Adrenal gland (tissue), 12 donors: Measurements from ENCODE around the gene B3GNT4. TPM values are rescaled to one million over a fixed set of nuclear protein-coding genes. Genes with fewer than 3 reads are reported as not detected.
"Not testable (repeated sequence)": the region's sequence is repeated elsewhere in the genome, so short reads cannot be mapped to it uniquely, and the experiment has no call there.

Experiments
- DNase-seq, 7 donors: peaks; one replicate each; pipeline ENCODE4 v3.0.0-alpha.2; 2019 to 2020
- H3K27ac ChIP-seq, 5 donors: fragments of 200-600 bp; sonication (generic) in 4 of 5; 1 replicate in 3 of 5; 2 replicates in 2 of 5; pipeline versions ENCODE4 v1.5.1 to v1.8.0; 2016 to 2020; ENCODE audit warnings: mild to moderate bottlenecking in 1 of 5
- H3K27me3 ChIP-seq: fragments of 200-600 bp; 2 replicates; pipeline ENCODE4 v1.8.0; 2021
- H3K36me3 ChIP-seq, 2 donors: fragments of 200-600 bp; replicated peaks in 1 of 2; 1 replicate in 1 of 2; 2 replicates in 1 of 2; pipeline versions ENCODE4 v1.5.1 to v1.8.0; 2018 to 2022
- H3K4me1 ChIP-seq, 2 donors: fragments of 200-600 bp; replicated peaks in 1 of 2; 1 replicate in 1 of 2; 2 replicates in 1 of 2; pipeline versions ENCODE4 v1.5.1 to v1.8.0; 2018 to 2021
- H3K4me3 ChIP-seq, 4 donors: fragments of 200-600 bp; sonication (generic) in 3 of 4; one replicate each; pipeline ENCODE4 v1.5.1; 2016 to 2018
- H3K9me3 ChIP-seq, 3 donors: fragments of 200-600 bp; sonication (generic) in 1 of 3; replicated peaks in 1 of 3; 1 replicate in 2 of 3; 2 replicates in 1 of 3; pipeline versions ENCODE4 v1.5.1 to v1.8.0; 2016 to 2021
- POLR2A ChIP-seq, 2 donors: fragments of 450-650 bp; IDR thresholded peaks; one replicate each; pipeline ENCODE4 v1.6.1; 2017; ENCODE audit warnings: antibody characterized with exemption in 2 of 2, mild to moderate bottlenecking in 2 of 2, moderate library complexity in 1 of 2
- WGBS, 4 donors: extraction: QIAGEN DNeasy Blood & Tissue Kit in 2 of 4; methylation state at CpG; one replicate each; pipeline versions ENCODE4 v1.1.5 to v1.1.7; 2013 to 2017; 5-methylcytosine and 5-hydroxymethylcytosine counted together
- intact Hi-C, 2 donors: fragments of 100-400 bp; cut with DNase I; formaldehyde crosslinking; loops; one replicate each; pipeline versions ENCODE4 v1.14.1 to v1.15.0; 2022 to 2023
- polyA plus RNA-seq, 3 donors: library from polyadenylated mRNA; stranded (reverse); fragments of 200-250 nt in 2 of 3; fragments of 350-450 nt in 1 of 3; fragmentation: Illumina TruSeq in 1 of 3; extraction: RNeasy Lipid Tissue Mini Kit (QIAGEN cat#74804) in 1 of 3; gene quantifications; one replicate each; pipeline ENCODE4 v1.2.3, GENCODE V29; 2013 to 2014
- total RNA-seq, 9 donors: library from RNA; depleted of rRNA in 4 of 9; stranded (reverse); fragments of >200 nt in 4 of 9; fragments of 120-200 nt in 1 of 9; fragmentation: NEBNext Ultra II Directional in 1 of 9; extraction: Animal tissue kit (Norgen Biotek cat#: 25700) in 1 of 9; gene quantifications; one replicate each; pipeline versions ENCODE4 v1.1.0 to v1.2.4, GENCODE V29; 2013 to 2023
- TF ChIP-seq, protein P1 (sequence below), 6 experiments: fragments of 450-650 bp in 4 of 6; fragments of 200-600 bp in 2 of 6; sonication (generic) in 1 of 6; IDR thresholded peaks; 1 replicate in 5 of 6; 2 replicates in 1 of 6; pipeline versions ENCODE4 v1.5.1 to v1.8.0; 2016 to 2021; ENCODE audit warnings: antibody characterized with exemption in 6 of 6, mild to moderate bottlenecking in 2 of 6, moderate library complexity in 1 of 6
- donor health status: healthy with polysubstance abuse.
- donor health status: Bipolar disorder and iron deficiency.
- donor health status: DM: yes; HTN: yes; CAD: no.
- donor health status: DM: no; HTN: no; CAD: no.
- donor health status: DM: no; HTN: no; CAD: no.
- donor health status: DM: yes; HTN: yes; CAD: no.

The B3GNT4 gene
- total and polyA plus RNA-seq, 12 donors: 0.17 to 4.0 (median 1.0) TPM; not detected in 5

DNA sequence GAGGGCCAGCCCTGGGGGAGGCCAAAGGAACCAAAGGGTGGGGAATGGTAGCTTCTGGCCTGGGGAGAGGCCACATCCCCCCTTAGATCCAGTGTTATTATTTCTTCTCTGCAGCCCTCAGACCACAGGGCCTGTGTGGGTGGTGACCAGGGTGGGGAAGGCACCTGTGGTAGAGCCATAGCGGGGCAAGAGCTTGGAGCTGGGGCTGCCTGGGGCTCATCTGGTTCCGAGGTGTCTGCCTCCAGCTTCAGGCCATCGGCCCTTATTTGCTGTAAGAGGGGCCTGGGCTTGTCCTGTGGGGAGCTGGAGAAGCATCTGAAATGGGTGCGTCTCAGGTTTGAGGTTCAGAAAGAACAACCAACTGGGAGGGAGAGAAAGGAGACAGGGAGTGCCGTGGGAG is 2.1 kb upstream of the B3GNT4 start:
- intact Hi-C loops: no loop called here
- 82 to 87% (median 87%) methylated on average over 5 of the region's 5 CpGs for WGBS, 4 donors
- H3K27ac ChIP-seq: no peak overlapping the region
- H3K4me1 ChIP-seq: peaks cover 8% of the 10 kb centered on the region in 2 donors
- no peaks in the 10 kb centered on the region for H3K36me3 ChIP-seq
- peaks cover 29% of the 10 kb centered on the region for H3K27me3 ChIP-seq
- no peaks in the 10 kb centered on the region for H3K9me3 ChIP-seq
- no peak overlapping the region for H3K4me3 ChIP-seq
- no peak for DNase-seq
- TF ChIP-seq, protein P1, sequence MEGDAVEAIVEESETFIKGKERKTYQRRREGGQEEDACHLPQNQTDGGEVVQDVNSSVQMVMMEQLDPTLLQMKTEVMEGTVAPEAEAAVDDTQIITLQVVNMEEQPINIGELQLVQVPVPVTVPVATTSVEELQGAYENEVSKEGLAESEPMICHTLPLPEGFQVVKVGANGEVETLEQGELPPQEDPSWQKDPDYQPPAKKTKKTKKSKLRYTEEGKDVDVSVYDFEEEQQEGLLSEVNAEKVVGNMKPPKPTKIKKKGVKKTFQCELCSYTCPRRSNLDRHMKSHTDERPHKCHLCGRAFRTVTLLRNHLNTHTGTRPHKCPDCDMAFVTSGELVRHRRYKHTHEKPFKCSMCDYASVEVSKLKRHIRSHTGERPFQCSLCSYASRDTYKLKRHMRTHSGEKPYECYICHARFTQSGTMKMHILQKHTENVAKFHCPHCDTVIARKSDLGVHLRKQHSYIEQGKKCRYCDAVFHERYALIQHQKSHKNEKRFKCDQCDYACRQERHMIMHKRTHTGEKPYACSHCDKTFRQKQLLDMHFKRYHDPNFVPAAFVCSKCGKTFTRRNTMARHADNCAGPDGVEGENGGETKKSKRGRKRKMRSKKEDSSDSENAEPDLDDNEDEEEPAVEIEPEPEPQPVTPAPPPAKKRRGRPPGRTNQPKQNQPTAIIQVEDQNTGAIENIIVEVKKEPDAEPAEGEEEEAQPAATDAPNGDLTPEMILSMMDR (IDR thresholded peaks at IDR 0.05): no peak
- TF ChIP-seq POLR2A (IDR thresholded peaks at IDR 0.05): no peak

DNA sequence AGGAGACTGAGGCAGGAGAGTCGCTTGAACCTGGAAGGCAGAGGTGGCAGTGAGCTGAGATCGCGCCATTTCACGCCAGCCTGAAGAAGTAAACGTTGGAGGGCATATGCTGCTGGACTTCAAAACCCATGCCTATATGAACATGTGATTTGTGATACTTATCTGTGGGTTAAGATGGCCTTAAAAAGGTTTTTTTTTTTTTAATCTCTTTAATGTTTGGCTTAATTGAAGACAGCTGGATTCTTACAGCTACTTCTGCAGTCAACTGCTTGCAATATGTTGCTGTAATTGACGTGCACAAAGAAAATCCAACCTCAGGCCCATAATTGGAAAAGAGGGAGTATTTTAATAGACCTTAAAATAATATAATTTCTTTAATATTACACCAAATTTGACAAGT is 1.5 kb upstream of the B3GNT4 start:
- no peak for DNase-seq

DNA sequence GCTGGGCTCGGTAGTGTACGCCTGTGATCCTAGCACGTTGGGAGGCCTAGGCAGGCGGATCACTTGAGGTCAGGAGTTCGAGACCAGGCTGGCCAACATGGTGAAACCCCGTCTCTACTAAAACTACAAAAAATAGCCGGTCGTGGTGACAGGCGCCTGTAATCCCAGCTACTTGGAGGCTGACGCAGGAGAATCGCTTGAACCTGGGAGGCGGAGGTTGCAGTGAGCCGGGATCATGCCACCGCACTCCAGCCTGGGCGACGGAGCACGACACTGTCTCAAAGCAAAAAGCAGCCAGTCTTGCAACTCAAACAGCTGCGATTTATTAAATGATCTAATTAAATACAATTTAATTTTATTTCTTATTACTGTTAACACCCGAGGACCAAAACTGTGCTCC is 698 bp upstream of the B3GNT4 start:
- intact Hi-C loops, H3K4me1 ChIP-seq, H3K27ac ChIP-seq, H3K9me3 ChIP-seq, DNase-seq: not testable (repeated sequence)
- H3K4me3 ChIP-seq: peak overlapping the region in 2 of 4 donors; percentile 29 to 79
- H3K36me3 ChIP-seq: peaks cover 0 to 11% of the 10 kb centered on the region in 2 donors
- WGBS, 4 donors: 49 to 69% (median 65%) methylated on average over 11 to 19 of the region's 19 CpGs
- H3K27me3 ChIP-seq: peaks cover 29% of the 10 kb centered on the region

More for the DNA sequence above, 1.5 kb upstream of the B3GNT4 start:
- 84 to 93% (median 90%) methylated on average over 6 of the region's 6 CpGs for WGBS, 4 donors
- H3K4me3 ChIP-seq: no peak overlapping the region
- TF ChIP-seq, protein P1 (IDR thresholded peaks at IDR 0.05): no peak
- no peak for TF ChIP-seq POLR2A (IDR thresholded peaks at IDR 0.05)
- H3K27me3 ChIP-seq: peaks cover 29% of the 10 kb centered on the region
- H3K36me3 ChIP-seq: peaks cover 0 to 3% of the 10 kb centered on the region in 2 donors
- H3K27ac ChIP-seq: no peak overlapping the region
- peaks cover 8% of the 10 kb centered on the region in 2 donors for H3K4me1 ChIP-seq
- H3K9me3 ChIP-seq: no peaks in the 10 kb centered on the region
- intact Hi-C loops: no loop called here

DNA sequence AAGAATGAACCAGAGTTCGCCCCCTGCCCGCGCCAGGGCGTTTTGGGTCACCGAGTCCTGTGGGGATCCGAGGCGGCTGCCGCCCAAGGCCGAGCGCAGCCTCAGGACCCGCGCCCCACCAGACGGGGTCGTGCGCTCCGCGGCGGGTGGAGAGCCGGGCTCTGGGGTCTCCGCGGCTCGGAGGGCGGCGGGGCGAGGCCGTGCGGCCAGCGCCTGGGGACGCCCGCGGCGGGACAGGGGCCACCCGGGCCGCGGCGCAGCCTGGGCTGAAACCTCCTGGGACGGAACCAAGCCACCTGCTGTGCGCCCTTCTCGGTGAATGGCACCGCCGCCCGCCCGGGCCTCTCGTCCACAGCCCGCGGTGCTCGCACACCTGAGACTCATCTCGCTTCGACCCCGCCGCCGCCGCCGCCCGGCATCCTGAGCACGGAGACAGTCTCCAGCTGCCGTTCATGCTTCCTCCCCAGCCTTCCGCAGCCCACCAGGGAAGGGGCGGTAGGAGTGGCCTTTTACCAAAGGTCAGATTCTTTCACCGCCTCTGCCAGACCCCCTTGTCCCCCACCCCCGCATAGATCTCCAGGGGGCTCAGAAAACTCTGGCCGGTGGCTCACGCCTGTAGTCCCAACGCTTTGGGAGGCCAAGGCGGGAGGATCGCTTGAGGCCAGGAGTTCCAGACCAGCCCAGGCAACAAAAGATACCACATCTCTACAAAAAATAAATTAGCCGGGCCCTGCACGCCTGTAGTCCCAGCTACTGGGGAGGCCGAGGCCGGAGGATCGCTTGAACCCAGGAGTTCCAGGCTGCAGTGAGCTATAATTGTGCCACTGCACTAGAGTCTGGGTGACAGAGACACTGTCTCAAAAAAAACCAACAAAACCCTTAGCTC is 901 bp downstream of the B3GNT4 start:
- no peak for DNase-seq
- Histone ChIP-seq H3K27me3 (peaks cover 29% of the 10 kb centered on the region), H3K36me3 (peaks cover 0 to 27% of the 10 kb centered on the region in 2 donors), H3K4me1 (peaks cover 8% of the 10 kb centered on the region in 2 donors), H3K27ac (peak overlapping the region in 1 of 5 donors; percentile 12), H3K9me3 (no peaks in the 10 kb centered on the region), H3K4me3 (peak overlapping the region in 1 of 4 donors; percentile 79)
- intact Hi-C loops: no loop called here
- 11 to 63% (median 15%) methylated on average over 12 to 71 of the region's 71 CpGs for WGBS, 4 donors
- TF ChIP-seq, protein P1 (IDR thresholded peaks at IDR 0.05): no peak
- TF ChIP-seq POLR2A (IDR thresholded peaks at IDR 0.05): no peak
